Measurements from ENCODE around the gene PPM1N.

The PPM1N gene

GRCh38 chr19:45518469-45518826, 20.2 kb downstream of the PPM1N start:
- DNase-seq (ENCODE audit: low read depth in 1 of 2, low spot score in 1 of 2): no peak
- no peak overlapping the region for H3K4me3 ChIP-seq (replicated peaks; ENCODE audit: insufficient read depth, low read length)
- TF ChIP-seq CTCF (IDR thresholded peaks at IDR 0.05; ENCODE audit: insufficient read depth, low read length) (no peak), REST (IDR thresholded peaks at IDR 0.05; ENCODE audit: insufficient replicate concordance, low read depth) (no peak), POLR2AphosphoS5 (IDR thresholded peaks at IDR 0.05; ENCODE audit: low read depth) (no peak), GABPA (IDR thresholded peaks at IDR 0.05; ENCODE audit: low read depth) (no peak), SPI1 (IDR thresholded peaks at IDR 0.05; ENCODE audit: borderline replicate concordance, low read depth) (no peak)
- no peaks in the 10 kb centered on the region for H3K27me3 ChIP-seq (ENCODE audit: insufficient read depth, poor library complexity, severe bottlenecking)
- no peak overlapping the region for H3K27ac ChIP-seq (replicated peaks)

GRCh38 chr19:45522010-45522941, 24.0 kb downstream of the PPM1N start:
- no peak for DNase-seq (ENCODE audit: low read depth in 1 of 2, low spot score in 1 of 2)
- TF ChIP-seq POLR2AphosphoS5 (IDR thresholded peaks at IDR 0.05; ENCODE audit: low read depth): no peak
- TF ChIP-seq GABPA (IDR thresholded peaks at IDR 0.05; ENCODE audit: low read depth): no peak
- no peak for TF ChIP-seq SPI1 (IDR thresholded peaks at IDR 0.05; ENCODE audit: borderline replicate concordance, low read depth)
- TF ChIP-seq REST (IDR thresholded peaks at IDR 0.05; ENCODE audit: insufficient replicate concordance, low read depth): no peak
- no peak for TF ChIP-seq CTCF (IDR thresholded peaks at IDR 0.05; ENCODE audit: insufficient read depth, low read length)
- H3K27ac ChIP-seq (replicated peaks): no peak overlapping the region

GRCh38 chr19:45523642-45524256, 25.5 kb downstream of the PPM1N start:
- peak; percentile 77 to 90 for DNase-seq (ENCODE audit: low read depth in 1 of 2, low spot score in 1 of 2)
- Histone ChIP-seq H3K27me3 (ENCODE audit: insufficient read depth, poor library complexity, severe bottlenecking) (no peaks in the 10 kb centered on the region), H3K27ac (replicated peaks) (no peak overlapping the region), H3K4me3 (replicated peaks; ENCODE audit: insufficient read depth, low read length) (no peak overlapping the region)
- TF ChIP-seq GABPA (IDR thresholded peaks at IDR 0.05; ENCODE audit: low read depth): no peak
- peak; percentile 95 for TF ChIP-seq SPI1 (IDR thresholded peaks at IDR 0.05; ENCODE audit: borderline replicate concordance, low read depth)
- peak; percentile 93 for TF ChIP-seq CTCF (IDR thresholded peaks at IDR 0.05; ENCODE audit: insufficient read depth, low read length)
- TF ChIP-seq REST (IDR thresholded peaks at IDR 0.05; ENCODE audit: insufficient replicate concordance, low read depth): no peak
- TF ChIP-seq POLR2AphosphoS5 (IDR thresholded peaks at IDR 0.05; ENCODE audit: low read depth): no peak

More at GRCh38 chr19:45522010-45522941, 24.0 kb downstream of the PPM1N start:
- Histone ChIP-seq H3K4me3 (replicated peaks; ENCODE audit: insufficient read depth, low read length) (no peak overlapping the region), H3K27me3 (ENCODE audit: insufficient read depth, poor library complexity, severe bottlenecking) (no peaks in the 10 kb centered on the region)
